DOHH2 (cell line): ENCODE measurements around the gene NT5C1A.

Experiments used
- H3F3A ChIP-seq: fragments of 200-600 bp; sonication (generic), shearing (Covaris generic); 2 replicates; pipeline ENCODE4 v1.6.0; 2016; ENCODE audit warnings: antibody characterized with exemption, mild to moderate bottlenecking; ENCODE audit not compliant: control insufficient read depth, insufficient read depth
- H3K27ac ChIP-seq: fragments of 200-600 bp; sonication (generic); 2 replicates; pipeline ENCODE4 v1.5.1; 2014; ENCODE audit warnings: low read depth, mild to moderate bottlenecking, low read length, moderate library complexity
- H3K27me3 ChIP-seq: fragments of 200-600 bp; sonication (generic); 2 replicates; pipeline ENCODE4 v1.6.1; 2014; ENCODE audit warnings: mild to moderate bottlenecking, low read length, mixed read lengths; ENCODE audit not compliant: control insufficient read depth
- H3K36me3 ChIP-seq: fragments of 200-600 bp; sonication (generic); 2 replicates; pipeline ENCODE4 v1.6.1; 2014; ENCODE audit warnings: mild to moderate bottlenecking, low read length, moderate library complexity, mixed read lengths; ENCODE audit not compliant: control insufficient read depth
- H3K4me1 ChIP-seq: fragments of 200-600 bp; sonication (generic); 2 replicates; pipeline ENCODE4 v1.6.1; 2014; ENCODE audit warnings: mild to moderate bottlenecking, low read length, mixed read lengths; ENCODE audit not compliant: control insufficient read depth
- H3K4me2 ChIP-seq: fragments of 200-600 bp; sonication (generic); 2 replicates; pipeline ENCODE4 v1.6.0; 2014; ENCODE audit warnings: mild to moderate bottlenecking, low read length, moderate library complexity
- H3K4me3 ChIP-seq: fragments of 200-600 bp; sonication (generic); 2 replicates; pipeline ENCODE4 v1.5.1; 2014; ENCODE audit warnings: mild to moderate bottlenecking, low read length, mixed read lengths
- H3K79me2 ChIP-seq: fragments of 200-600 bp; sonication (generic); 2 replicates; pipeline ENCODE4 v1.6.1; 2014; ENCODE audit warnings: mild to moderate bottlenecking, low read length, mixed read lengths; ENCODE audit not compliant: control insufficient read depth
- H3K9me2 ChIP-seq: fragments of 200-600 bp; sonication (generic); replicated peaks from 2 replicates; pipeline ENCODE4 v1.6.1; 2014; ENCODE audit warnings: mild to moderate bottlenecking, low read length, mixed read lengths; ENCODE audit not compliant: control insufficient read depth
- H3K9me3 ChIP-seq: fragments of 200-600 bp; sonication (generic); 2 replicates; pipeline ENCODE4 v1.6.1; 2014; ENCODE audit warnings: antibody characterized with exemption, low read length, mixed read lengths; ENCODE audit not compliant: control insufficient read depth, insufficient read depth
- H4K20me1 ChIP-seq: fragments of 200-600 bp; sonication (generic); 2 replicates; pipeline ENCODE4 v1.6.0; 2014; ENCODE audit warnings: low read depth, mild to moderate bottlenecking, antibody characterized with exemption, low read length, moderate library complexity; ENCODE audit not compliant: control insufficient read depth, insufficient read depth
- EZH2phosphoT487 ChIP-seq: fragments of 200-600 bp; sonication (generic); IDR thresholded peaks from 2 replicates; pipeline ENCODE4 v1.6.1; 2017; ENCODE audit warnings: borderline replicate concordance, mild to moderate bottlenecking, antibody characterized with exemption, low read length, moderate library complexity, mixed read lengths
- TF ChIP-seq, protein P1 (sequence below): fragments of 200-600 bp; sonication (generic); IDR thresholded peaks from one replicate; pipeline ENCODE4 v1.5.1; 2014; ENCODE audit warnings: antibody characterized with exemption, mild to moderate bottlenecking, low read depth, low read length; ENCODE audit not compliant: poor library complexity, severe bottlenecking

The NT5C1A gene

DNA sequence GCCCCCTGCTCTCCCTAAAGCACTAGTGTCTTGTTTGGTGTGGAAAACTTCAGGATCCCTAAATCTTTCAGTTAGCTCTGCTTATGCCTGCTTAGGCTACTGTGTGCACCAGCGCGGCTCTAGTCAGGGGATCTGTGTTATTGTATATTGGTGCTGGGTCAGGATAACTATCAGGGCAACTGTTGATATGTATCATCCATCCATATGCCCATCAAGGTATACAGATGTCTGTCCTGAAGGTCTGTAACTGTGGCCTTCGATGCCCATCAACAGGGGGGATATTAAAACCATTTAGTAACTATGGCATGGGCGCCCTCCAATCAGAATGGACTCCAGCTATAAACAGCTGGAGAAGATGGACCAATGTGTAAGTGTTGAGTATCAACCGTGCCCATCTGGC is 12.4 kb downstream of the NT5C1A start:
- H3F3A ChIP-seq, result no peaks in the 10 kb centered on the region
- H3K9me2 ChIP-seq, result no peaks in the 10 kb centered on the region
- TF ChIP-seq EZH2phosphoT487, result no peak
- H3K27ac ChIP-seq, result no peak overlapping the region
- H4K20me1 ChIP-seq, result no peaks in the 10 kb centered on the region
- peaks cover 6% of the 10 kb centered on the region for H3K4me1 ChIP-seq
- H3K4me2 ChIP-seq, result no peak overlapping the region
- no peaks in the 10 kb centered on the region for H3K79me2 ChIP-seq
- H3K36me3 ChIP-seq, result no peaks in the 10 kb centered on the region
- H3K4me3 ChIP-seq, result no peak overlapping the region
- no peaks in the 10 kb centered on the region for H3K9me3 ChIP-seq
- peaks cover 5% of the 10 kb centered on the region; the same call in 1 of the 2 replicates for H3K27me3 ChIP-seq

DNA sequence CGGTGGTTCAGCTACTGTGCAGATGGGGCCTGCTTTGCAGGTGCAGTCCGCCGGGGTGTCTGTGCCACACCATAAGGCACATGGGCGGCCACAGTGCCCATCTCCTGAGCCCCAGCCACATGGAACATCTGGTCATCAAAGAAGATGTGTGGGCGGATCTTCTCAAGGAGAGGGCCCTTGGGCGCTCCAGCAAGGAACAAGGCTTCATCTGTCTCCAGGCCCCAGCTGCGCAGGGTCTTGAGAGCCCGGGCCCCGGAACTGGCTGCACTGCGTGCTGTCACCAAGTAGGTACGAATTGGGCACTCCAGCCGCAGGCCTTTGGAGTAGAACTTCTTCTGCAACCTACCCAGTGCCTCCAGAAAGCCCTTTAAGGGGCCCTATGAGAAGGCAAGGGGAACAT is 12.8 kb downstream of the NT5C1A start:
- Histone ChIP-seq H3K27ac (no peak overlapping the region), H3F3A (no peaks in the 10 kb centered on the region), H3K4me3 (no peak overlapping the region), H3K4me2 (no peak overlapping the region), H3K79me2 (no peaks in the 10 kb centered on the region), H3K9me2 (no peaks in the 10 kb centered on the region), H3K9me3 (no peaks in the 10 kb centered on the region), H3K27me3 (peaks cover 9% of the 10 kb centered on the region; the same call in 1 of the 2 replicates), H3K36me3 (no peaks in the 10 kb centered on the region), H3K4me1 (peaks cover 6% of the 10 kb centered on the region), H4K20me1 (no peaks in the 10 kb centered on the region)
- TF ChIP-seq, protein P1, sequence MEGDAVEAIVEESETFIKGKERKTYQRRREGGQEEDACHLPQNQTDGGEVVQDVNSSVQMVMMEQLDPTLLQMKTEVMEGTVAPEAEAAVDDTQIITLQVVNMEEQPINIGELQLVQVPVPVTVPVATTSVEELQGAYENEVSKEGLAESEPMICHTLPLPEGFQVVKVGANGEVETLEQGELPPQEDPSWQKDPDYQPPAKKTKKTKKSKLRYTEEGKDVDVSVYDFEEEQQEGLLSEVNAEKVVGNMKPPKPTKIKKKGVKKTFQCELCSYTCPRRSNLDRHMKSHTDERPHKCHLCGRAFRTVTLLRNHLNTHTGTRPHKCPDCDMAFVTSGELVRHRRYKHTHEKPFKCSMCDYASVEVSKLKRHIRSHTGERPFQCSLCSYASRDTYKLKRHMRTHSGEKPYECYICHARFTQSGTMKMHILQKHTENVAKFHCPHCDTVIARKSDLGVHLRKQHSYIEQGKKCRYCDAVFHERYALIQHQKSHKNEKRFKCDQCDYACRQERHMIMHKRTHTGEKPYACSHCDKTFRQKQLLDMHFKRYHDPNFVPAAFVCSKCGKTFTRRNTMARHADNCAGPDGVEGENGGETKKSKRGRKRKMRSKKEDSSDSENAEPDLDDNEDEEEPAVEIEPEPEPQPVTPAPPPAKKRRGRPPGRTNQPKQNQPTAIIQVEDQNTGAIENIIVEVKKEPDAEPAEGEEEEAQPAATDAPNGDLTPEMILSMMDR, result no peak
- TF ChIP-seq EZH2phosphoT487, result no peak

DNA sequence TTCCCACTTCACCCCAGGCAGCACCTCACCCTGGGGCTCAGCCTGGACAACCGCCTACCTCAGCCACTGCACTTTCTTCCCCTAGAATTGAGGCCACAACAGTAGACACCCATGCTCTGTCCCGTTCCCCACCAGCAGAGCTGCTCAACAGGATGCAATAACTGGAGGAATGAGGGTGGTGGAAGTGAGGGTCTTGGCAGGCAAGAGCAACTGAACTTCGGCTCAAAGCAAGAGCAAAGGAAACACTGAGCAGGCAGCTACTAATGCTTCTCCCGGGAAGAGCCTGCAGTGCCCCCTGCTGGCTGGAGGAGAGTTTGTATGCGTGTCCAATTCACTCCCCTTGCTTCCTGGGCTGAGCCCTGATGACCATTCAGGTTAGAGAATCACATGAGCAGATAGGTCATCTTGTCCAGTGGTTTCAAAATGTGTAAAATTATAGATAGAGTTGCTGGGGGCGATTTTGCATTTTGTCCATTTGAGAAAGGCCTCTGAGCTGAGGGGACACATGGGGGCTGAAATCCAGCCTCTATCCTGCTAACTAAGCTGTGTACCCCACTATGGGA is 13.9 kb downstream of the NT5C1A start:
- H3K36me3 ChIP-seq, result no peaks in the 10 kb centered on the region
- no peaks in the 10 kb centered on the region for H3F3A ChIP-seq
- no peak overlapping the region for H3K27ac ChIP-seq
- H3K4me1 ChIP-seq, result peaks cover 10% of the 10 kb centered on the region
- no peaks in the 10 kb centered on the region for H3K79me2 ChIP-seq
- H4K20me1 ChIP-seq, result no peaks in the 10 kb centered on the region
- no peaks in the 10 kb centered on the region for H3K9me2 ChIP-seq
- H3K27me3 ChIP-seq, result peaks cover 14% of the 10 kb centered on the region
- H3K4me2 ChIP-seq, result peak overlapping the region; percentile 57
- no peaks in the 10 kb centered on the region for H3K9me3 ChIP-seq
- peak overlapping the region; percentile 29; the same call in 1 of the 2 replicates for H3K4me3 ChIP-seq
- TF ChIP-seq, protein P1, result peak; percentile 96
- no peak for TF ChIP-seq EZH2phosphoT487

DNA sequence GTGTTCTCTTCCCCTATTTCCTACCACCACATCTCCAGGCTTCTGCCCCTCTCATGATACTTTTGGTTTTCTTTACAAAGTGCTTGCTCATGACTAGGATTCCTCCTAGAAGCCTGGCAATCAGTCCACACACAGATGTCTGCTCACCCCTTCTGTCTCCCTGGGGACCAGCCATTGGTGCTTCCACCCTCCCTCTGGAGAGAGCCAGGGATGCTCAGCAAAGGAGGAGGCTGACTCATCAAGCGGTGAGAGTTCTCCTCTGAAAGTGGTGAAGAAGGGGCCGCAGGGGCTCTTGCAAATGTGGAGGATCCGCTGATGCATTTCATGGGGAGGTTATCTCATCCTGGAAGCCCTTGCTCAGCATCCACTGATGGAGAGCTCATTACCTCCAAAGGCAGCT is 14.5 kb downstream of the NT5C1A start:
- peaks cover 14% of the 10 kb centered on the region for H3K27me3 ChIP-seq
- no peaks in the 10 kb centered on the region for H3K9me3 ChIP-seq
- no peak for TF ChIP-seq EZH2phosphoT487
- TF ChIP-seq, protein P1, result no peak
- no peak overlapping the region for H3K4me3 ChIP-seq
- H3K79me2 ChIP-seq, result no peaks in the 10 kb centered on the region
- H3K4me1 ChIP-seq, result peaks cover 10% of the 10 kb centered on the region
- peak overlapping the region; percentile 57; the same call in 1 of the 2 replicates for H3K4me2 ChIP-seq
- H3K9me2 ChIP-seq, result no peaks in the 10 kb centered on the region
- H3F3A ChIP-seq, result no peaks in the 10 kb centered on the region
- no peaks in the 10 kb centered on the region for H3K36me3 ChIP-seq
- no peak overlapping the region for H3K27ac ChIP-seq
- no peaks in the 10 kb centered on the region for H4K20me1 ChIP-seq
